ENCODE results near the gene TRERF1. TPM values are rescaled to one million over a fixed set of nuclear protein-coding genes. Genes with fewer than 3 reads are reported as not detected.

The TRERF1 gene
- total and polyA plus RNA-seq, 2 of the 4 experiments (the other 2 are of a cell fraction) = 6.3 to 9.9 TPM

- TF ChIP-seq, protein P1, sequence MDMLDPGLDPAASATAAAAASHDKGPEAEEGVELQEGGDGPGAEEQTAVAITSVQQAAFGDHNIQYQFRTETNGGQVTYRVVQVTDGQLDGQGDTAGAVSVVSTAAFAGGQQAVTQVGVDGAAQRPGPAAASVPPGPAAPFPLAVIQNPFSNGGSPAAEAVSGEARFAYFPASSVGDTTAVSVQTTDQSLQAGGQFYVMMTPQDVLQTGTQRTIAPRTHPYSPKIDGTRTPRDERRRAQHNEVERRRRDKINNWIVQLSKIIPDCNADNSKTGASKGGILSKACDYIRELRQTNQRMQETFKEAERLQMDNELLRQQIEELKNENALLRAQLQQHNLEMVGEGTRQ (IDR thresholded peaks at IDR 0.05; ENCODE audit: low read depth, low read length) = no peak
Measured at GRCh38 chr6:42314571-42315258, 137.0 kb downstream of the TRERF1 start (continued).

GRCh38 chr6:42313941-42314570 is 137.7 kb downstream of the TRERF1 start:
- dilution Hi-C loops (cut with HindIII; ENCODE audit: low sequenced_read_pairs, unreplicated experiment) = no loop called here
- no peak overlapping the region for H3K9ac ChIP-seq (ENCODE audit: low read depth, low read length)
- H2BK5ac ChIP-seq (ENCODE audit: low read depth, low read length, poor library complexity, severe bottlenecking) = peak overlapping the region; percentile 93
- H2AFZ ChIP-seq (replicated peaks; ENCODE audit: low read length, poor library complexity) = peak overlapping the region; percentile 3
- peak overlapping the region; percentile 61 for H3K56ac ChIP-seq (ENCODE audit: extremely low read depth, insufficient read depth, low read length)
- peak overlapping the region; percentile 97 for H4K91ac ChIP-seq (ENCODE audit: insufficient read depth, low read depth, low read length)
- no TSS peak for BruUV-seq (replicated peaks)
- peaks cover 37 to 85% of the 10 kb centered on the region in 2 experiments for H3K79me1 ChIP-seq (ENCODE audit: low read depth in 1 of 2, low read length in 2 of 2)
- WGBS, 2 experiments (ENCODE audit: extremely low coverage in 2 of 2, insufficient read length in 1 of 2) = no CpG with 5 or more reads among the region's 9 CpGs
- H2AK5ac ChIP-seq (ENCODE audit: low read depth, low read length) = peak overlapping the region; percentile 96
- H2BK15ac ChIP-seq (ENCODE audit: low read depth, low read length) = peak overlapping the region; percentile 100; the same call in 2 of the 3 replicates
- peak overlapping the region; percentile 99 for H4K5ac ChIP-seq (ENCODE audit: low read depth, low read length)
- DNase-seq (peak; percentile 86), ATAC-seq (ENCODE audit: low read depth) (peak; percentile 13)
- peak overlapping the region; percentile 98 for H2BK120ac ChIP-seq (ENCODE audit: low read depth, low read length)
- H2BK20ac ChIP-seq (ENCODE audit: low read depth, low read length) = peak overlapping the region; percentile 94
- H4K8ac ChIP-seq (ENCODE audit: low read depth in 2 of 2, low read length in 2 of 2) = peak overlapping the region; percentile 89 to 94
- intact Hi-C loops (cut with micrococcal nuclease) = loop anchor here (2.0 kb wide), 1 partner anchor 139 kb away; no protein-coding TSS in a partner anchor
- H3K14ac ChIP-seq (replicated peaks; ENCODE audit: low read depth, low read length) = peak overlapping the region; percentile 99
- H3K4me3 ChIP-seq (ENCODE audit: insufficient read depth, low read depth, low read length) = no peak overlapping the region
- H3K23ac ChIP-seq (ENCODE audit: low read depth, low read length) = peak overlapping the region; percentile 87
- POLR2A ChIA-PET (ENCODE audit: unreplicated experiment) = no interaction called here
- in situ Hi-C loops (cut with MboI; ENCODE audit: low sequenced_read_pairs) = no loop called here
- CTCF ChIA-PET = interaction anchor here (0.6 to 1.6 kb wide), 3 partner anchors 25 to 234 kb away, joined by 3 to 4 read pairs (median 3); no protein-coding TSS in a partner anchor
- H3K27me3 ChIP-seq (ENCODE audit: control insufficient read depth, insufficient read depth, low read length) = no peaks in the 10 kb centered on the region
- H2AK9ac ChIP-seq (replicated peaks; ENCODE audit: low read depth, low read length, poor library complexity) = peak overlapping the region; percentile 86
- peaks cover 41% of the 10 kb centered on the region for H3K4me1 ChIP-seq (ENCODE audit: control insufficient read depth, insufficient read depth, low read length)
- no peaks in the 10 kb centered on the region for H3K36me3 ChIP-seq (ENCODE audit: control insufficient read depth, insufficient read depth, low read length)
- H4K20me1 ChIP-seq (ENCODE audit: insufficient read depth, low read length) = peaks cover 3% of the 10 kb centered on the region; the same call in 1 of the 2 replicates
- H3K18ac ChIP-seq (ENCODE audit: low read depth, low read length) = peak overlapping the region; percentile 99
- H3K27ac ChIP-seq (ENCODE audit: insufficient read depth, low read length) = peak overlapping the region; percentile 96
- H3K4me2 ChIP-seq (ENCODE audit: low read depth, low read length) = peak overlapping the region; percentile 55
- peak overlapping the region; percentile 100 for H3K4ac ChIP-seq (ENCODE audit: low read depth, low read length)
- peaks cover 42% of the 10 kb centered on the region for H3K9me1 ChIP-seq (ENCODE audit: insufficient read depth, low read length)
- no peaks in the 10 kb centered on the region for H3K9me3 ChIP-seq (ENCODE audit: control insufficient read depth, insufficient read depth, low read length)
- no peak for TF ChIP-seq RFX5 (IDR thresholded peaks at IDR 0.05; ENCODE audit: low read depth, low read length)
- TF ChIP-seq SMC3 (IDR thresholded peaks at IDR 0.05; ENCODE audit: low read depth, low read length) = no peak
- TF ChIP-seq, protein P2, sequence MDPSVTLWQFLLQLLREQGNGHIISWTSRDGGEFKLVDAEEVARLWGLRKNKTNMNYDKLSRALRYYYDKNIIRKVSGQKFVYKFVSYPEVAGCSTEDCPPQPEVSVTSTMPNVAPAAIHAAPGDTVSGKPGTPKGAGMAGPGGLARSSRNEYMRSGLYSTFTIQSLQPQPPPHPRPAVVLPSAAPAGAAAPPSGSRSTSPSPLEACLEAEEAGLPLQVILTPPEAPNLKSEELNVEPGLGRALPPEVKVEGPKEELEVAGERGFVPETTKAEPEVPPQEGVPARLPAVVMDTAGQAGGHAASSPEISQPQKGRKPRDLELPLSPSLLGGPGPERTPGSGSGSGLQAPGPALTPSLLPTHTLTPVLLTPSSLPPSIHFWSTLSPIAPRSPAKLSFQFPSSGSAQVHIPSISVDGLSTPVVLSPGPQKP (IDR thresholded peaks at IDR 0.05; ENCODE audit: borderline replicate concordance, low read depth, low read length) = no peak
- no peak for TF ChIP-seq FOS (IDR thresholded peaks at IDR 0.05; ENCODE audit: low read depth, low read length)
- no peak for TF ChIP-seq CEBPB (IDR thresholded peaks at IDR 0.05; ENCODE audit: low read depth, low read length)
- TF ChIP-seq POLR2A (IDR thresholded peaks at IDR 0.05; ENCODE audit: low read depth, low read length) = no peak
- TF ChIP-seq MXI1 (IDR thresholded peaks at IDR 0.05; ENCODE audit: borderline replicate concordance, low read depth, low read length) = no peak
- no peak for TF ChIP-seq NFE2L2 (IDR thresholded peaks at IDR 0.05; ENCODE audit: low read depth, low read length)
- no peak for TF ChIP-seq CTCF (conservative IDR thresholded peaks at IDR 0.05; ENCODE audit: low read depth, low read length)
- no peak for TF ChIP-seq MAZ (IDR thresholded peaks at IDR 0.05; ENCODE audit: borderline replicate concordance, low read depth, low read length)

All from IMR-90 (cell line).